GM12865 (cell line): Measurements from ENCODE around the gene CHMP5.
A peak's percentile ranks its signal among the peaks of the same experiment; 100 is the strongest.

ENCODE experiments used
- DNase-seq: peaks from one replicate; pipeline ENCODE4 v3.0.0; 2010; ENCODE audit warnings: low read depth
- H3K4me3 ChIP-seq: 2 replicates; pipeline ENCODE4 v1.5.1; 2011; ENCODE audit warnings: mild to moderate bottlenecking, low read depth, low read length, control low read depth
- TF ChIP-seq, protein P1 (sequence below): IDR thresholded peaks from 2 replicates; pipeline ENCODE4 v1.5.1; 2011; ENCODE audit warnings: low read length, control low read depth, low read depth, inconsistent platforms; ENCODE audit not compliant: insufficient read depth; ENCODE audit errors: missing control alignments

CHMP5 gene

GRCh38 chr9:33242609-33243134 lies 22.2 kb upstream of the CHMP5 start:
- TF ChIP-seq, protein P1, sequence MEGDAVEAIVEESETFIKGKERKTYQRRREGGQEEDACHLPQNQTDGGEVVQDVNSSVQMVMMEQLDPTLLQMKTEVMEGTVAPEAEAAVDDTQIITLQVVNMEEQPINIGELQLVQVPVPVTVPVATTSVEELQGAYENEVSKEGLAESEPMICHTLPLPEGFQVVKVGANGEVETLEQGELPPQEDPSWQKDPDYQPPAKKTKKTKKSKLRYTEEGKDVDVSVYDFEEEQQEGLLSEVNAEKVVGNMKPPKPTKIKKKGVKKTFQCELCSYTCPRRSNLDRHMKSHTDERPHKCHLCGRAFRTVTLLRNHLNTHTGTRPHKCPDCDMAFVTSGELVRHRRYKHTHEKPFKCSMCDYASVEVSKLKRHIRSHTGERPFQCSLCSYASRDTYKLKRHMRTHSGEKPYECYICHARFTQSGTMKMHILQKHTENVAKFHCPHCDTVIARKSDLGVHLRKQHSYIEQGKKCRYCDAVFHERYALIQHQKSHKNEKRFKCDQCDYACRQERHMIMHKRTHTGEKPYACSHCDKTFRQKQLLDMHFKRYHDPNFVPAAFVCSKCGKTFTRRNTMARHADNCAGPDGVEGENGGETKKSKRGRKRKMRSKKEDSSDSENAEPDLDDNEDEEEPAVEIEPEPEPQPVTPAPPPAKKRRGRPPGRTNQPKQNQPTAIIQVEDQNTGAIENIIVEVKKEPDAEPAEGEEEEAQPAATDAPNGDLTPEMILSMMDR: no peak
- no peak overlapping the region for H3K4me3 ChIP-seq
- no peak for DNase-seq

- no peak overlapping the region for H3K4me3 ChIP-seq
- DNase-seq: no peak
- TF ChIP-seq, protein P1: no peak
These were observed 20.6 kb upstream of the CHMP5 start for GRCh38 chr9:33244137-33244784.

GRCh38 chr9:33245341-33245740 lies 19.5 kb upstream of the CHMP5 start:
- TF ChIP-seq, protein P1: no peak
- no peak overlapping the region for H3K4me3 ChIP-seq
- DNase-seq: no peak

DNA sequence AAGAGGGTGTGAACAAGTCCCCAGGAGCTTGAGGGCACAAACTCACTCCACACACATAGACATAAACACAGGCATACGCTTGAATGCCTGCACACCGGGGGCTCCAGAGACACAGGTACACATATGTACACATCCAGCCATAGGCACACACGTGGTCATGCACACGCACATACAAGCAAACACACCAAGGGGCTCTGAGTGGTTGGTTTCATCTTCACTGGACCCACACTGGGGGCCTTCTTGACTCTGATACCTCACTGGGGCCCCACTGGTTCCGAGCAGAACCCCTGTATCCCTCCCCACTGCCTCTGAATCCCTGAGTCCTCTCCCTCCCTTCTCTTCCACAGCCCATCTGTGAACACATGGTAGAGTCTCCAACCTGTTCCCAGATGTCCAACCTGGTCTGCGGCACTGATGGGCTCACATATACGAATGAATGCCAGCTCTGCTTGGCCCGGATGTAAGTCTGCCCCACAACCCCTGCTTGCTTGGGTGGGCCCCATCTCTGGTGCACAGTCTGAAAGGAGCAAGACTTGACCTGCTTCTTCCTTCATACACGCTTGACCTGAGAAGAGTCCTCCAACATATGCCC lies 18.5 kb upstream of the CHMP5 start:
- DNase-seq: no peak
- TF ChIP-seq, protein P1: no peak
- no peak overlapping the region for H3K4me3 ChIP-seq

DNA sequence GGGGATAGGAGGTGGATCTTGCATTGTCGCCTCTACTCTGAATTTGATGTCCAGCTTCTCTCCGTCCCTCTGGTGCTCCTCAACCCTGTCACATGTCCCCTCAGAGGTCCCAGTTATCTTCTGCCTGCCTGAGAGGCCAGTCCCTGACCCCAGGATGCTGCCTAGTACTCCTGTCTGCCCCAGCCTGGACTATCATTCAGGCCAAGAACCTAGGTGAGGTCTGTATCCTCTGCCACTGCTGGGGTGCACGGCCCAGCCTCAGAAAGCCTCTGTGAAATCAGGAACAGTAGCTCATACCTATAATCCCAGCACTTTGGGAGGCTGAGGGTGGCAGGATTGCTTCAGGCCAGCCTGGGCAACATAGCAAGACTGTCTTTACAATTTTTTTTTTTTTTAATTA lies 16.2 kb upstream of the CHMP5 start:
- H3K4me3 ChIP-seq: no peak overlapping the region
- DNase-seq: no peak
- TF ChIP-seq, protein P1: no peak

DNA sequence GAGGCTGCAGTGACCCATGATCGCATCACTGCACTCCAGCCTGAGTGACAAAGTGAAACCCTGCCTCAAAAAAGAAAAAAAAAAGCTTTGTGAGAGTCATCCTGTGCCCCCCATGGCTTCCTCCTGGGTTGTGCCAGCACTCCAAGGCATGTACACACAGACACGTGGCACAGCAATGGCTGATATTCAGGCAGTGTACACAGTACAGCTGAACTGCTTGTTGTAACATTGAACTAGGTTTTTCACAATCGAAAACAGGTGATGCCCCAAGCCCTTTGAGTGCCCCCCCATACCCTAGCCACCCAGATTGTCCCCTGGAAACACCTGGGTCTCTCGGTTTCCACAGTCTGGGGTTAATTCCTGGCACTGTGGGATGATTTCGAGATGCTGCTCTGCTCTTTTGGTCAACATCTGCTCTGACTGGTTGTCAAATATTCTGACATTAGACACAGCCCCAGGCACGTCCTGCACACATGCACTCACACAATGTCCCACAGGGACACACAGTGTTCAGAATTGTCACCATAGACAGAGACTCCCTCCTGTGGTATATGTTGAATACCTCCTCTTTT lies 15.7 kb upstream of the CHMP5 start:
- peak; percentile 58 for DNase-seq
- no peak overlapping the region for H3K4me3 ChIP-seq
- TF ChIP-seq, protein P1: no peak
